GM23338 (cell line): ENCODE data around the gene DNA2. TPM values are rescaled to one million over a fixed set of nuclear protein-coding genes. Genes with fewer than 3 reads are reported as not detected.

Source experiments
- ATAC-seq: fragments of 200-7000 bp; cut with Tn5 transposase; 3 replicates; pipeline ENCODE4 v1.9.1; 2020
- DNase-seq: peaks from one replicate; pipeline ENCODE4 v3.0.0-alpha.2; 2015; ENCODE audit warnings: low spot score
- H2AFZ ChIP-seq: fragments of 200-600 bp; sonication (generic); 2 replicates; pipeline ENCODE4 v1.8.0; 2016; ENCODE audit warnings: antibody characterized with exemption, mild to moderate bottlenecking, moderate library complexity
- H3F3A ChIP-seq: fragments of 200-600 bp; sonication (generic); replicated peaks from 2 replicates; pipeline ENCODE4 v1.8.0; 2017; ENCODE audit warnings: antibody characterized with exemption, mixed run types, low read depth
- H3K27ac ChIP-seq: fragments of 200-600 bp; sonication (generic); 2 replicates; pipeline ENCODE4 v1.6.1; 2016; ENCODE audit warnings: low read depth
- H3K27me3 ChIP-seq: fragments of 200-600 bp; sonication (generic); 2 replicates; pipeline ENCODE4 v1.8.0; 2016; ENCODE audit warnings: mild to moderate bottlenecking, mixed run types, moderate library complexity; ENCODE audit not compliant: insufficient read depth
- H3K36me3 ChIP-seq: fragments of 200-600 bp; sonication (generic); 2 replicates; pipeline ENCODE4 v1.8.0; 2016; ENCODE audit warnings: mild to moderate bottlenecking; ENCODE audit not compliant: insufficient read depth
- H3K4me1 ChIP-seq: fragments of 200-600 bp; sonication (generic); 2 replicates; pipeline ENCODE4 v1.8.0; 2016; ENCODE audit warnings: mild to moderate bottlenecking, moderate library complexity; ENCODE audit not compliant: insufficient read depth
- H3K4me2 ChIP-seq: fragments of 200-600 bp; sonication (generic); 2 replicates; pipeline ENCODE4 v1.7.1; 2017; ENCODE audit warnings: mixed run types
- H3K4me3 ChIP-seq: fragments of 200-600 bp; sonication (generic); 2 replicates; pipeline ENCODE4 v1.6.1; 2016; ENCODE audit warnings: mixed run types
- H3K79me2 ChIP-seq: fragments of 200-600 bp; sonication (generic); replicated peaks from 2 replicates; pipeline ENCODE4 v1.8.0; 2017; ENCODE audit warnings: mild to moderate bottlenecking; ENCODE audit not compliant: insufficient read depth
- H3K9me2 ChIP-seq: fragments of 200-600 bp; sonication (generic); 2 replicates; pipeline ENCODE4 v1.8.0; 2017; ENCODE audit not compliant: insufficient read depth
- H4K20me1 ChIP-seq: fragments of 200-600 bp; sonication (generic); replicated peaks from 2 replicates; pipeline ENCODE4 v1.8.0; 2017; ENCODE audit warnings: mild to moderate bottlenecking; ENCODE audit not compliant: insufficient read depth
- H3K27ac Mint-ChIP-seq: 2 replicates; pipeline ENCODE4 v1.8.0; 2020; ENCODE audit warnings: inconsistent platforms, mild to moderate bottlenecking, moderate library complexity, mixed read lengths
- H3K27me3 Mint-ChIP-seq: 3 replicates; pipeline ENCODE4 v1.8.0; 2022; ENCODE audit warnings: low read depth, mild to moderate bottlenecking, moderate library complexity, mixed read lengths, inconsistent platforms; ENCODE audit not compliant: insufficient read depth, poor library complexity
- H3K36me3 Mint-ChIP-seq: 3 replicates; pipeline ENCODE4 v1.8.0; 2021; ENCODE audit warnings: low read depth, mild to moderate bottlenecking, inconsistent platforms, moderate library complexity, mixed read lengths
- H3K4me1 Mint-ChIP-seq: 3 replicates; pipeline ENCODE4 v1.8.0; 2020; ENCODE audit warnings: mild to moderate bottlenecking, inconsistent platforms, mixed read lengths
- H3K4me3 Mint-ChIP-seq: 3 replicates; pipeline ENCODE4 v1.8.0; 2021; ENCODE audit warnings: moderate library complexity, mild to moderate bottlenecking, inconsistent platforms, mixed read lengths
- H3K9me3 Mint-ChIP-seq: 3 replicates; pipeline ENCODE4 v1.8.0; 2020; ENCODE audit warnings: moderate library complexity, mild to moderate bottlenecking, inconsistent platforms, mixed read lengths
- CREB1 ChIP-seq: fragments of 250-450 bp; sonication (Bioruptor Pico); IDR thresholded peaks from 2 replicates; pipeline ENCODE4 v1.5.0; 2020; ENCODE audit warnings: low read depth, mild to moderate bottlenecking, moderate library complexity
- CTCF ChIP-seq, 2 experiments: fragments of 200-600 bp in 1 of 2; sonication (generic) in 1 of 2; conservative IDR thresholded peaks; 2 replicates each; pipeline versions ENCODE4 v1.5.1 to v1.6.1; 2016 to 2017; ENCODE audit warnings: antibody characterized with exemption in 2 of 2, low read depth in 2 of 2, mild to moderate bottlenecking in 2 of 2, moderate library complexity in 1 of 2
- ETS1 ChIP-seq: IDR thresholded peaks from 2 replicates; pipeline ENCODE4 v1.6.1; 2016; ENCODE audit warnings: antibody characterized with exemption
- EZH2 ChIP-seq: fragments of 200-600 bp; sonication (generic); IDR thresholded peaks from one replicate; pipeline ENCODE4 v1.8.0; 2017; ENCODE audit warnings: antibody characterized with exemption, mild to moderate bottlenecking, low read depth; ENCODE audit not compliant: unreplicated experiment
- EZH2phosphoT487 ChIP-seq: fragments of 200-600 bp; sonication (generic); IDR thresholded peaks from one replicate; pipeline ENCODE4 v1.8.1; 2018; ENCODE audit warnings: antibody characterized with exemption; ENCODE audit not compliant: unreplicated experiment
- JUNB ChIP-seq: IDR thresholded peaks from one replicate; pipeline ENCODE4 v1.6.1; 2016; ENCODE audit warnings: antibody characterized with exemption; ENCODE audit not compliant: unreplicated experiment
- NANOG ChIP-seq: IDR thresholded peaks from 2 replicates; pipeline ENCODE4 v1.6.1; 2016; ENCODE audit warnings: antibody characterized with exemption, borderline replicate concordance
- POLR2AphosphoS5 ChIP-seq: IDR thresholded peaks from 2 replicates; pipeline ENCODE4 v1.6.1; 2016; ENCODE audit warnings: antibody characterized with exemption, low read depth
- REST ChIP-seq: IDR thresholded peaks from one replicate; pipeline ENCODE4 v1.6.1; 2018; ENCODE audit warnings: antibody characterized with exemption; ENCODE audit not compliant: unreplicated experiment
- STAT1 ChIP-seq: IDR thresholded peaks from one replicate; pipeline ENCODE4 v1.6.1; 2016; ENCODE audit warnings: antibody characterized with exemption; ENCODE audit not compliant: unreplicated experiment
- ZNF114 ChIP-seq: fragments of 250-450 bp; sonication (Bioruptor Pico); IDR thresholded peaks from 2 replicates; pipeline ENCODE4 v1.5.0; 2020; ENCODE audit warnings: mild to moderate bottlenecking, moderate library complexity
- ZNF331 ChIP-seq: fragments of 250-450 bp; sonication (Bioruptor Pico); IDR thresholded peaks from 2 replicates; pipeline ENCODE4 v1.5.0; 2020; ENCODE audit warnings: low read depth, mild to moderate bottlenecking, moderate library complexity
- ZNF462 ChIP-seq: fragments of 250-450 bp; sonication (Bioruptor Pico); IDR thresholded peaks from 2 replicates; pipeline ENCODE4 v1.5.0; 2020; ENCODE audit warnings: mild to moderate bottlenecking, moderate library complexity
- polyA plus RNA-seq: library from polyadenylated mRNA; unstranded; fragments of >200 nt; fragmentation: Nextera tagmentation; extraction: Ambion mirVana; gene quantifications from 2 replicates; pipeline ENCODE4 v1.2.1, GENCODE V29; 2016
- total RNA-seq: library from RNA; depleted of rRNA; stranded (reverse); fragments of >200 nt; shearing (Covaris generic); gene quantifications from 2 replicates; pipeline ENCODE4 v1.2.3, GENCODE V29; 2014

DNA2 gene
- total and polyA plus RNA-seq, 2 experiments from 2014 or later: 25.6 to 49.3 TPM

GRCh38 chr10:68365611-68366010 is 106.2 kb downstream of the DNA2 start:
- H3K27ac ChIP-seq: no peak overlapping the region
- H3K4me3 ChIP-seq: no peak overlapping the region
- Mint-ChIP-seq H3K4me3 (no peak overlapping the region), H3K9me3 (peaks cover 3% of the 10 kb centered on the region; the same call in 2 of the 3 replicates), H3K36me3 (peaks cover 15% of the 10 kb centered on the region), H3K27ac (no peak overlapping the region), H3K27me3 (peaks cover 4% of the 10 kb centered on the region), H3K4me1 (no peaks in the 10 kb centered on the region)
- H3K4me2 ChIP-seq: no peak overlapping the region
- no peak overlapping the region for H2AFZ ChIP-seq
- no peaks in the 10 kb centered on the region for H3K9me2 ChIP-seq
- no peaks in the 10 kb centered on the region for H3K79me2 ChIP-seq
- DNase-seq (no peak), ATAC-seq (no peak)
- H3K36me3 ChIP-seq: peaks cover 9% of the 10 kb centered on the region; the same call in 1 of the 2 replicates
- no peaks in the 10 kb centered on the region for H3F3A ChIP-seq
- H4K20me1 ChIP-seq: no peaks in the 10 kb centered on the region
- no peaks in the 10 kb centered on the region for H3K27me3 ChIP-seq
- TF ChIP-seq ZNF462 (CRISPR knock-in tag) (no peak), ZNF331 (no peak), EZH2phosphoT487 (no peak), REST (no peak), ETS1 (no peak), CTCF (conservative IDR thresholded peaks at IDR 0.05; ENCODE audit: low read depth in 2 of 2) (no peak), CREB1 (CRISPR knock-in tag) (no peak), JUNB (no peak), POLR2AphosphoS5 (no peak), NANOG (no peak), EZH2 (no peak), ZNF114 (no peak), STAT1 (no peak)
- no peaks in the 10 kb centered on the region for H3K4me1 ChIP-seq
